GM12801 (cell line): Measurements from ENCODE around the gene RGL3.

ENCODE experiments used
- TF ChIP-seq, protein P1 (sequence below): IDR thresholded peaks from one replicate; pipeline ENCODE4 v1.5.1; 2011; ENCODE audit warnings: control low read depth; ENCODE audit not compliant: insufficient read length; ENCODE audit errors: extremely low read depth

The RGL3 gene

DNA sequence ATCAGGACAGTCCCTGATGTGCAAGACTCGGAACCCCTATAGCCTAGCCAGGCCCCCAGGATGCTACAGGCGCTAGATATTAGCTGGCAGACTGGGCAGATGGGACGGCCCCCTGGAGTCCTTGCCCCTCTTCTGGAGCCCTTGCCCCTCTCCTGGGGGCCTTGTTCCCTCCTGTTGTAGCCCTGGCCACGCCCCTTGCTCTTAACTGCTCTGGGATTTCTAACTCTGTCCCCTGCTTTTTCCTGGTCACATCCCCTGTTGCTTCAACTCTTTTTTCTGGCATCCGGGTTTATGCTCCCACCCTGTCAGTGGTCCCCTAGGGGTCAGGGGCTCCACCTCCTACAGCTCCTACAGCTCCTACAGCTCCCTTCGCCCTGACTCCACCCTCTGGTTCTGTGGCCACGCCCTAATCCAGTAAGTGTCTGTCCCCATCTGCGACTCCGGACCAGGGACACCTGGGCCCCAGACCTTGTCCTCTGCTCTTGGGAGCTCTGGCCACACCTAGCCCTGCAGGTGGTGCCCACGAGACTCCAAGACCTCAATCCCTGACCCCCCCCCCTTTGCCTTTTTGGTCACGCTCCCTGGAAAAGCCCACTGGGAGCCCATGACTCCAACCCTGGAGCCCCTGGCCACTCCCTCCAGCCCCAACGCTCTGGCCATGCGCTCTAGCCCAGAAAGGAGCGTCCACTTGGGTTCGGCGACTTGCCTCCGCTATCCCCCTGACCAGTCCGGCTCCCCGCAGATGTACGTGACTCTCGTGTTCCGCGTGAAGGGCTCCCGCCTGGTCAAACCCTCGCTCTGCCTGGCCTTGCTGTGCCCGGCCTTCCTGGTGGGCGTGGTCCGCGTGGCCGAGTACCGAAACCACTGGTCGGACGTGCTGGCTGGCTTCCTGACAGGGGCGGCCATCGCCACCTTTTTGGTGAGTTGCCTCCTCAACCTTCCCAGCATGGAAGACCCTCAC is 57.1 kb downstream of the RGL3 start:
- TF ChIP-seq, protein P1, sequence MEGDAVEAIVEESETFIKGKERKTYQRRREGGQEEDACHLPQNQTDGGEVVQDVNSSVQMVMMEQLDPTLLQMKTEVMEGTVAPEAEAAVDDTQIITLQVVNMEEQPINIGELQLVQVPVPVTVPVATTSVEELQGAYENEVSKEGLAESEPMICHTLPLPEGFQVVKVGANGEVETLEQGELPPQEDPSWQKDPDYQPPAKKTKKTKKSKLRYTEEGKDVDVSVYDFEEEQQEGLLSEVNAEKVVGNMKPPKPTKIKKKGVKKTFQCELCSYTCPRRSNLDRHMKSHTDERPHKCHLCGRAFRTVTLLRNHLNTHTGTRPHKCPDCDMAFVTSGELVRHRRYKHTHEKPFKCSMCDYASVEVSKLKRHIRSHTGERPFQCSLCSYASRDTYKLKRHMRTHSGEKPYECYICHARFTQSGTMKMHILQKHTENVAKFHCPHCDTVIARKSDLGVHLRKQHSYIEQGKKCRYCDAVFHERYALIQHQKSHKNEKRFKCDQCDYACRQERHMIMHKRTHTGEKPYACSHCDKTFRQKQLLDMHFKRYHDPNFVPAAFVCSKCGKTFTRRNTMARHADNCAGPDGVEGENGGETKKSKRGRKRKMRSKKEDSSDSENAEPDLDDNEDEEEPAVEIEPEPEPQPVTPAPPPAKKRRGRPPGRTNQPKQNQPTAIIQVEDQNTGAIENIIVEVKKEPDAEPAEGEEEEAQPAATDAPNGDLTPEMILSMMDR, result no peak

GRCh38 chr19:11361037-11361770 is 57.9 kb downstream of the RGL3 start:
- TF ChIP-seq, protein P1, result no peak

DNA sequence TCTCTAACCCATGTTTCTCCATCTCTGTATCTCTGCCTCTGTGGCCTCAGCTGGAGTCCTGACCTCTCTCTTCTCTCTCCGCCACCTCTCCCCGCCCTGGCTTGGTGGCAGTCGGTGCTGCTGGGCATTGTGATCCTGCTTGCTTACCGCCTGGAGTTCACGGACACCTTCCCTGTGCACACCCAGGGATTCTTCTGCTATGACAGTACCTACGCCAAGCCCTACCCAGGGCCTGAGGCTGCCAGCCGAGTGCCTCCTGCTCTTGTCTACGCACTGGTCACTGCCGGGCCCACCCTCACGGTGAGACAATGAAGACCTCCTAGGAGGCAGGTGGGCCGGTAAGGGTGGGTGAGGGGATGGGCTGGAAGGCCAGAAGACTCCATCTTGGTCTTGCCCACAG is 59.7 kb downstream of the RGL3 start:
- TF ChIP-seq, protein P1, result no peak

- TF ChIP-seq, protein P1, result no peak
Observed at GRCh38 chr19:11356676-11357550, 62.2 kb downstream of the RGL3 start.

DNA sequence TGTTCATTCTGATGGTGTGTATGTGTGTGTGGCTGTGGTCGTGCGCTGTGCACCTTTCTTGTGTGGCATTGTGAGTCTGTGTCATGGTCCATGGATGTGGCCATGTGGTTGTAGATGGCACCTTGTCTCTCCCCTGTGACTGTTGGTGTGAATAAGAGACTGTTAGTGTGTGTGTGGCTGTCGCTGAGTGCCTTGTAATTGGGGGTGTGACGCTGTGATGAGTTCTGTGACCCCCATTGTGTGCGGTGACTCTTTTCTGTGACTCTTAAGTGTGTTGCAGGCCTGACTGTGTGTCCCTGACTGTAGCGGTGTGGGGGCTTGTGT is 63.1 kb downstream of the RGL3 start:
- TF ChIP-seq, protein P1, result no peak

DNA sequence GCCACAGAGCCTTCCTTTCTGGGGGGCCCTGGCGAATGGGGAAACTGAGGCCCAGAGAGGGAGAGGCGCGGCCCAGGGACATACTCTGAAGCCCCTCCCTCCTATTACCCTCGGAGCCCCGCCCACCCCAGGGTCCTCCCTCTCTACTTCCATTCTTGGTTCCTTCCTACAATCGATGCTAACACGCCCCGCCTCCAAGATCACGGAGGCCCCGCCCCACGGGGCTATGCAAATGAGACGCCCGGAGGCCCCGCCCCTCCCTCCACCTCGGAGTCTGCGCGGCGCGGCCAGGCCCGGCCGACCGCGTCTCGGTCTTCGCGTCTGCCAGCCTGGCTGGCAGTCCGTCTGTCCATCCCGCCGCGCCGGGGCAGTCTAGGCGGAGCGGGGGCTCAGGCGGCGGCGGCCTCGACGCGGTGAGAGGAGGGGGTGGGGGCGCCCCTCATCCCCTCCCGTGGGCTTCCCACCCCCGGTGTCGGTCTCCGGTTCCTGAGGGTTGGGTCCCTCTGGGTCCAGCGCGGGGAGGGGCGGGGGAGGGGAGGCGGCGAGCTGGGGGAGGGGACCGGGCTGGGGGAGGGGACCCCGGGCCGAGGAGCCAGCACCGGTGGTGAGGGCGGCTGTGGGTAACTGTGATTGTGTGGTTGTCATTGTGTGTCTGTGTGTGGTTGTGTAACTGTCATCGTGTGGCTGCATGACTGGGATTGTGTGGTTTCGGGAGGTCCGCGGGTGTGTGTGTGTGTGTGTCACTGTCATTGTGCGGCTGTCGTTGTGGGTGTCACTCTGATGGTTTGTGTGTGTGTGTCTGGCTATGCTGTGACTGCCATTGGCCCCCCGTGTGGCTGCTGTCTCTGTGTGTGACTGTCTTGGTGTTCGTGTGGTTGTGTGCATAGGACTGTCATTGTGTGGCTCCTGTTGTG is 63.7 kb downstream of the RGL3 start, which contains the start of gene PLPPR2:
Gene PLPPR2 (plus strand): TSS at position 273 of the 914 bp plus-strand sequence. CDS start 2,242 bp downstream, outside the sequence.
- TF ChIP-seq, protein P1, result no peak
